T-helper 17 cell (primary cell): ENCODE measurements around the gene RFXANK. TPM values are rescaled to one million over a fixed set of nuclear protein-coding genes. Genes with fewer than 3 reads are reported as not detected.

Experiments
- ATAC-seq: fragments of 150-1000 bp; cut with Tn5 transposase; 2 replicates; pipeline ENCODE4 v1.10.0; 2021; ENCODE audit warnings: mild to moderate bottlenecking, moderate library complexity
- DNase-seq, 3 donors: peaks; one replicate each; pipeline versions ENCODE4 v3.0.0 to v3.0.0-alpha.2; 2020 to 2021
- H3K9me3 ChIP-seq: one replicate; pipeline ENCODE4 v1.7.0; 2013; ENCODE audit warnings: low read length, mild to moderate bottlenecking; ENCODE audit not compliant: control insufficient read depth, poor library complexity, severe bottlenecking
- H3K27ac Mint-ChIP-seq: one replicate; pipeline ENCODE4 v1.8.0; 2022; ENCODE audit warnings: mild to moderate bottlenecking, moderate library complexity, mixed read lengths
- H3K27me3 Mint-ChIP-seq: one replicate; pipeline ENCODE4 v1.8.0; 2022; ENCODE audit warnings: mixed read lengths
- H3K36me3 Mint-ChIP-seq: one replicate; pipeline ENCODE4 v1.8.0; 2022; ENCODE audit warnings: low read depth, mixed read lengths
- H3K4me1 Mint-ChIP-seq: one replicate; pipeline ENCODE4 v1.8.0; 2022; ENCODE audit warnings: mild to moderate bottlenecking, mixed read lengths
- H3K4me3 Mint-ChIP-seq: one replicate; pipeline ENCODE4 v1.8.0; 2022; ENCODE audit warnings: mild to moderate bottlenecking, moderate library complexity, mixed read lengths
- total RNA-seq, 4 donors: library from RNA in 2 of 4; stranded (reverse) in 2 of 4; gene quantifications; one replicate each; pipeline ENCODE4 v1.2.3 and lab custom pipeline; 2022 to 2026

RFXANK gene
- total RNA-seq, 2 donors from 2014 or later: 61.9 to 69.2 TPM

- Mint-ChIP-seq H3K4me3 (no peak overlapping the region), H3K36me3 (no peaks in the 10 kb centered on the region), H3K4me1 (peaks cover 6% of the 10 kb centered on the region), H3K27ac (peak overlapping the region; percentile 87), H3K27me3 (no peaks in the 10 kb centered on the region)
- H3K9me3 ChIP-seq: no peaks in the 10 kb centered on the region
- no peak for ATAC-seq
- DNase-seq: no peak
Observed at GRCh38 chr19:19176950-19177349, 15.1 kb upstream of the RFXANK start.

GRCh38 chr19:19179548-19180441 lies 12.3 kb upstream of the RFXANK start:
- Mint-ChIP-seq H3K4me1 (peaks cover 11% of the 10 kb centered on the region), H3K27me3 (no peaks in the 10 kb centered on the region), H3K27ac (no peak overlapping the region), H3K4me3 (no peak overlapping the region), H3K36me3 (peaks cover 3% of the 10 kb centered on the region)
- DNase-seq (no peak), ATAC-seq (no peak)
- no peaks in the 10 kb centered on the region for H3K9me3 ChIP-seq

GRCh38 chr19:19181488-19181998 lies 10.5 kb upstream of the RFXANK start:
- no peak overlapping the region for H3K27ac Mint-ChIP-seq
- H3K4me3 Mint-ChIP-seq: no peak overlapping the region
- no peaks in the 10 kb centered on the region for H3K9me3 ChIP-seq
- H3K36me3 Mint-ChIP-seq: peaks cover 3% of the 10 kb centered on the region
- no peak for DNase-seq
- no peaks in the 10 kb centered on the region for H3K27me3 Mint-ChIP-seq
- ATAC-seq: no peak
- peaks cover 14% of the 10 kb centered on the region for H3K4me1 Mint-ChIP-seq

- DNase-seq (peak; percentile 43 to 54 (median 49)), ATAC-seq (peak; percentile 89)
- Mint-ChIP-seq H3K4me1 (peaks cover 27% of the 10 kb centered on the region), H3K27me3 (no peaks in the 10 kb centered on the region), H3K4me3 (peak overlapping the region; percentile 19), H3K36me3 (peaks cover 3% of the 10 kb centered on the region), H3K27ac (no peak overlapping the region)
- no peaks in the 10 kb centered on the region for H3K9me3 ChIP-seq
Observed at GRCh38 chr19:19185853-19186740, 6.0 kb upstream of the RFXANK start.

DNA sequence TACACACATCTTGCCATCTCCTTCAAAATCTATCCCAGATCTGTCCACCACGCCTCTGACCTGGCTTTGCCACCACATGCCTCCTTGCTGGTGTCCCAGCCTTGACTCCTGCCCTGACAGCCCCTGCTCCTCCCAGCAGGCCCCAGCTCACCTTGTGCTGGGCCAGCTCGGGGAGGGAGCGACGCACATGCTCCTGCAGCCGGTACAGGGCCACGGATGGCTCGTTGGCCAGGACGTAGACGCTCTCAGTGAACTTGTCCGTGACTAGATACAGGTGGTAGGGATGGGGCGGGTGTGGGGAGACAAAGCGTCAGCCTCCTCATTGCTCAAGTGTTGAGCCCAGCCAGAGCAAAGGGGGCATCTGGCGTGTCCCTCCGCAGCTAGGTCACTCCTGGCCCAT lies 5.3 kb upstream of the RFXANK start:
- Mint-ChIP-seq H3K27me3 (no peaks in the 10 kb centered on the region), H3K36me3 (peaks cover 3% of the 10 kb centered on the region), H3K4me3 (no peak overlapping the region), H3K27ac (no peak overlapping the region), H3K4me1 (peaks cover 28% of the 10 kb centered on the region)
- ATAC-seq (no peak), DNase-seq (no peak)
- no peaks in the 10 kb centered on the region for H3K9me3 ChIP-seq

DNA sequence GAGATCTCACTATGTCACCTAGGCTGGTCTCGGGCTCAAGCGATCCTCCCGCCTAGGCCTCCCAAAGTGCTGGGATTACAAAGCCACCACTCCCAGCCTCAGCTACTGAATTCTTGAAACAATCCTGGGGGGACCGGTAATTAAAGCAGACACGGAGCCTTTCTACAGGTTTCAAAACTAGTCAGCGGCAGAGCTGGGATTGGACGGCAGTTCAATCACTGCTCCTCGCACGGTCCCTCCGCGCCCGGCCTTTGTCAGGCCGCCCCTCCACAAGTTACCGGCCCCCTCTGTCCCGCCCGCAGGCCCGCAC lies 335 bp upstream of the RFXANK start:
- peak overlapping the region; percentile 98 for H3K27ac Mint-ChIP-seq
- H3K4me3 Mint-ChIP-seq: peak overlapping the region; percentile 99
- peaks cover 28% of the 10 kb centered on the region for H3K4me1 Mint-ChIP-seq
- ATAC-seq (no peak), DNase-seq (no peak)
- H3K9me3 ChIP-seq: no peaks in the 10 kb centered on the region
- H3K27me3 Mint-ChIP-seq: no peaks in the 10 kb centered on the region
- peaks cover 4% of the 10 kb centered on the region for H3K36me3 Mint-ChIP-seq

GRCh38 chr19:19192910-19193423 lies 909 bp downstream of the RFXANK start:
- Mint-ChIP-seq H3K27ac (peak overlapping the region; percentile 98), H3K4me1 (peaks cover 25% of the 10 kb centered on the region)
- no peak for DNase-seq

DNA sequence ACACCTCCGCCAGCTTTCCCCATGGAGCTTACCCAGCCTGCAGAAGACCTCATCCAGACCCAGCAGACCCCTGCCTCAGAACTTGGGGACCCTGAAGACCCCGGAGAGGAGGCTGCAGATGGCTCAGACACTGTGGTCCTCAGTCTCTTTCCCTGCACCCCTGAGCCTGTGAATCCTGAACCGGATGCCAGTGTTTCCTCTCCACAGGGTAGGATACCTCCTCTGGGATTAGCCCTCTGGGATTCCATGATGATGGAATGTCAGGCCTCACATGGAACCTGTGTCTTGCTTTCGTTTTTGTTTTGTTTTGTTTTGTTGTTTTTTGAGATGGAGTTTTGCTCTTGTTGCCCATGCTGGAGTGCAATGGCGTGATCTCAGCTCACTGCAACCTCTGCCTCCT lies 1.9 kb downstream of the RFXANK start:
- Mint-ChIP-seq H3K27me3 (no peaks in the 10 kb centered on the region), H3K4me1 (peaks cover 22% of the 10 kb centered on the region), H3K4me3 (peak overlapping the region; percentile 99), H3K27ac (peak overlapping the region; percentile 98), H3K36me3 (peaks cover 4% of the 10 kb centered on the region)
- no peaks in the 10 kb centered on the region for H3K9me3 ChIP-seq
- ATAC-seq (no peak), DNase-seq (no peak)

More at GRCh38 chr19:19192910-19193423, 909 bp downstream of the RFXANK start:
- no peak for ATAC-seq
- H3K4me3 Mint-ChIP-seq: peak overlapping the region; percentile 99
- no peaks in the 10 kb centered on the region for H3K9me3 ChIP-seq
- no peaks in the 10 kb centered on the region for H3K27me3 Mint-ChIP-seq
- H3K36me3 Mint-ChIP-seq: peaks cover 4% of the 10 kb centered on the region

DNA sequence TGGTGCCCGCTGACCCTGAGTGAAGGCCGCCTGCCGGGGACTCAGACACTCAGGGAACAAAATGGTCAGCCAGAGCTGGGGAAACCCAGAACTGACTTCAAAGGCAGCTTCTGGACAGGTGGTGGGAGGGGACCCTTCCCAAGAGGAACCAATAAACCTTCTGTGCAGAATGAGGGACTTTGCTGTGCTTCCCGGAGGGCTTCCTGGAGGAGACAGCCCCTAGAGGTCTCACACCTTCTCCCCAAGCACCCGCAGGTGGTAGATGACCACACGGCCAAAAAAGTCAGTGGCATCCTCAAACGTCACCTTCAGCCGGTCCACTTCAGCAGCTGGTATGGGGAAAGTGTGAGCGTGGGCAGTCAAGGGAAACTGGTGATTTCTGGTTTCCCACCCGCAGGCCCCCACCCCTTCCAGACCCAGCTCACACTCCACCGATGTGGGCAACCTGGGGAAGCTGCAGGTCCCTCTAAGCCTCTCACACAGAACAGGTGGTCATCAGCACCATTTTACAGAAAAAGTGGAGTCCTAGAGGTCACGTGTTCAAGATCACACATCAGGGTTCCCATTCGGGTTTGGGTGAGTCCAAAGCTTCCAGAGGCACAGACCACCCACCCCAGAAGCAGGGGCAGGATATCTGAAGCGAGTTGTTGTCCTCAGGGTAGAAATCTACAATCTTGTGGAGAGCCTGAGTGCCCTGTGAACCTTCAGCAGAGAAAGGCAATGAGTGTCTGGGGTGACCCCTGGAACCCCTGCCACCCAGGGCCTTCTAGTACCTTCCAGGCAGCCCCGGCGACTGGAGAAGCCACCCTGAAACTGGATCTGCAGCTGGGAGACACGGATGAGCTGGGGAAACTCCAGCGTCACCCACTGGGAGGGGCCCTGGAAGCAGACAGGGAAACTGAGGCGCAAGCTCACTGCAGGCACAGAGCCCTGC lies 9.9 kb downstream of the RFXANK start:
- no peaks in the 10 kb centered on the region for H3K9me3 ChIP-seq
- peak overlapping the region; percentile 91 for H3K27ac Mint-ChIP-seq
- DNase-seq: no peak
- H3K4me1 Mint-ChIP-seq: peaks cover 21% of the 10 kb centered on the region
- no peaks in the 10 kb centered on the region for H3K27me3 Mint-ChIP-seq
- H3K36me3 Mint-ChIP-seq: no peaks in the 10 kb centered on the region
- peak overlapping the region; percentile 93 for H3K4me3 Mint-ChIP-seq
- no peak for ATAC-seq

- peaks cover 27% of the 10 kb centered on the region for H3K4me1 Mint-ChIP-seq
- DNase-seq: no peak
- H3K27ac Mint-ChIP-seq: peak overlapping the region; percentile 91
- H3K9me3 ChIP-seq: no peaks in the 10 kb centered on the region
- no peaks in the 10 kb centered on the region for H3K36me3 Mint-ChIP-seq
- no peak for ATAC-seq
- no peaks in the 10 kb centered on the region for H3K27me3 Mint-ChIP-seq
- peak overlapping the region; percentile 93 for H3K4me3 Mint-ChIP-seq
Observed at GRCh38 chr19:19202707-19203011, 10.6 kb downstream of the RFXANK start.

- no peaks in the 10 kb centered on the region for H3K27me3 Mint-ChIP-seq
- H3K9me3 ChIP-seq: no peaks in the 10 kb centered on the region
- peak within 1 kb of the TSS; percentile 91 for H3K27ac Mint-ChIP-seq
- ATAC-seq (peak; percentile 94), DNase-seq (peak; percentile 83 to 86 (median 84))
- H3K4me1 Mint-ChIP-seq: peaks cover 30% of the 10 kb centered on the region
- H3K4me3 Mint-ChIP-seq: peak within 1 kb of the TSS; percentile 93
- H3K36me3 Mint-ChIP-seq: no peaks in the 10 kb centered on the region
Observed at GRCh38 chr19:19203012-19203856, 11.2 kb downstream of the RFXANK start, which contains the start of gene NR2C2AP. Gene NR2C2AP, minus strand, starts transcription at chr19:19203414. Its CDS starts 354 bp downstream, at chr19:19203060.

GRCh38 chr19:19204181-19204580 lies 12.1 kb downstream of the RFXANK start:
- ATAC-seq (no peak), DNase-seq (no peak)
- no peaks in the 10 kb centered on the region for H3K9me3 ChIP-seq
- Mint-ChIP-seq H3K4me3 (peak overlapping the region; percentile 47), H3K36me3 (no peaks in the 10 kb centered on the region), H3K27ac (no peak overlapping the region), H3K4me1 (peaks cover 30% of the 10 kb centered on the region), H3K27me3 (no peaks in the 10 kb centered on the region)
